GM06990 (cell line): ENCODE measurements around the gene BTNL2.

Experiments
- DNase-seq: peaks from one replicate; pipeline ENCODE4 v3.0.0-alpha.2; 2011; ENCODE audit not compliant: insufficient read length; ENCODE audit errors: extremely low read depth
- H3K27me3 ChIP-seq: replicated peaks from 2 replicates; pipeline ENCODE4 v1.6.0; 2011; ENCODE audit warnings: low read length; ENCODE audit not compliant: control insufficient read depth, insufficient read depth
- H3K36me3 ChIP-seq: 2 replicates; pipeline ENCODE4 v1.5.1; 2011; ENCODE audit warnings: low read length; ENCODE audit not compliant: control insufficient read depth, insufficient read depth
- H3K4me3 ChIP-seq: replicated peaks from 2 replicates; pipeline ENCODE4 v1.5.1; 2011; ENCODE audit warnings: low read depth, mild to moderate bottlenecking, control low read depth, low read length
- CTCF ChIP-seq: IDR thresholded peaks from 2 replicates; pipeline ENCODE4 v1.5.1; 2011; ENCODE audit warnings: low read length, control low read depth, mild to moderate bottlenecking, inconsistent platforms; ENCODE audit not compliant: insufficient read depth, poor library complexity, severe bottlenecking

The BTNL2 gene

GRCh38 chr6:32406857-32407256 lies at the start of gene BTNL2:
BTNL2 (minus strand) TSS chr6:32407181; CDS start chr6:32407123, 58 bp downstream.
- no peaks in the 10 kb centered on the region; the same call in 1 of the 2 replicates for H3K27me3 ChIP-seq

GRCh38 chr6:32449088-32449736 lies 42.2 kb upstream of the BTNL2 start:
- no peak for TF ChIP-seq CTCF
- H3K27me3 ChIP-seq = no peaks in the 10 kb centered on the region
- no peak for DNase-seq
- no peak overlapping the region for H3K4me3 ChIP-seq
- peaks cover 4% of the 10 kb centered on the region for H3K36me3 ChIP-seq

More at GRCh38 chr6:32406857-32407256, at the start of gene BTNL2:
- no peak for TF ChIP-seq CTCF
- no peaks in the 10 kb centered on the region for H3K36me3 ChIP-seq
- no peak for DNase-seq
- no peak within 1 kb of the TSS for H3K4me3 ChIP-seq

- Histone ChIP-seq H3K36me3 (peaks cover 13% of the 10 kb centered on the region), H3K4me3 (no peak overlapping the region), H3K27me3 (no peaks in the 10 kb centered on the region)
- DNase-seq = no peak
- no peak for TF ChIP-seq CTCF
These were observed 41.0 kb upstream of the BTNL2 start for GRCh38 chr6:32447932-32448331.

- peaks cover 15% of the 10 kb centered on the region for H3K36me3 ChIP-seq
- H3K27me3 ChIP-seq = no peaks in the 10 kb centered on the region
- no peak for DNase-seq
- no peak for TF ChIP-seq CTCF
- no peak overlapping the region for H3K4me3 ChIP-seq
These were observed 38.4 kb upstream of the BTNL2 start for GRCh38 chr6:32445321-32445854.

- no peak overlapping the region for H3K4me3 ChIP-seq
- no peak for TF ChIP-seq CTCF
- H3K36me3 ChIP-seq = peaks cover 15% of the 10 kb centered on the region
- no peak for DNase-seq
- H3K27me3 ChIP-seq = no peaks in the 10 kb centered on the region
These were observed 37.5 kb upstream of the BTNL2 start for GRCh38 chr6:32444433-32444832.
